ENCODE data around the gene RASEF.
"Not testable (repeated sequence)": the region's sequence is repeated elsewhere in the genome, so short reads cannot be mapped to it uniquely, and the experiment has no call there.

Gene RASEF

GRCh38 chr9:82940376-82940775 is 122.6 kb downstream of the RASEF start:
- no peak for TF ChIP-seq CTCF (IDR thresholded peaks at IDR 0.05; ENCODE audit: insufficient read depth, low read length, poor library complexity, severe bottlenecking)
- Histone ChIP-seq H4K20me1 (ENCODE audit: low read depth, low read length) (no peaks in the 10 kb centered on the region), H3K9me3 (ENCODE audit: insufficient read depth, low read length) (no peaks in the 10 kb centered on the region), H3K79me2 (ENCODE audit: insufficient read depth, low read length) (no peaks in the 10 kb centered on the region), H3K4me3 (ENCODE audit: insufficient read depth, low read length, poor library complexity, severe bottlenecking) (no peak overlapping the region), H3K36me3 (ENCODE audit: low read length) (no peaks in the 10 kb centered on the region), H3K9ac (ENCODE audit: low read length) (no peak overlapping the region), H3K4me2 (ENCODE audit: low read depth, low read length, poor library complexity, severe bottlenecking) (no peak overlapping the region), H3K9me2 (replicated peaks; ENCODE audit: insufficient read depth, low read length) (no peaks in the 10 kb centered on the region), H3K27ac (ENCODE audit: low read depth, low read length) (no peak overlapping the region), H2AFZ (ENCODE audit: low read depth, low read length, severe bottlenecking) (no peak overlapping the region), H3K27me3 (ENCODE audit: low read length) (no peaks in the 10 kb centered on the region), H3F3A (ENCODE audit: insufficient read depth) (no peaks in the 10 kb centered on the region)

GRCh38 chr9:82939451-82939850 is 123.5 kb downstream of the RASEF start:
- Histone ChIP-seq H3K79me2 (ENCODE audit: insufficient read depth, low read length) (no peaks in the 10 kb centered on the region), H4K20me1 (ENCODE audit: low read depth, low read length) (no peaks in the 10 kb centered on the region), H3K9ac (ENCODE audit: low read length) (no peak overlapping the region), H3K4me3 (ENCODE audit: insufficient read depth, low read length, poor library complexity, severe bottlenecking) (no peak overlapping the region), H3K9me3 (ENCODE audit: insufficient read depth, low read length) (no peaks in the 10 kb centered on the region), H3K9me2 (replicated peaks; ENCODE audit: insufficient read depth, low read length) (no peaks in the 10 kb centered on the region), H2AFZ (ENCODE audit: low read depth, low read length, severe bottlenecking) (no peak overlapping the region), H3K4me2 (ENCODE audit: low read depth, low read length, poor library complexity, severe bottlenecking) (no peak overlapping the region), H3K27me3 (ENCODE audit: low read length) (no peaks in the 10 kb centered on the region), H3K27ac (ENCODE audit: low read depth, low read length) (no peak overlapping the region), H3K36me3 (ENCODE audit: low read length) (no peaks in the 10 kb centered on the region), H3F3A (ENCODE audit: insufficient read depth) (no peaks in the 10 kb centered on the region)
- TF ChIP-seq EZH2phosphoT487 (conservative IDR thresholded peaks at IDR 0.05; ENCODE audit: low read length) = no peak
- TF ChIP-seq CTCF (IDR thresholded peaks at IDR 0.05; ENCODE audit: insufficient read depth, low read length, poor library complexity, severe bottlenecking) = no peak

- H3K27ac ChIP-seq (ENCODE audit: low read depth, low read length) = no peak overlapping the region
- H3K4me3 ChIP-seq (ENCODE audit: insufficient read depth, low read length, poor library complexity, severe bottlenecking) = no peak overlapping the region
- H3F3A ChIP-seq (ENCODE audit: insufficient read depth) = no peaks in the 10 kb centered on the region
- no peak for TF ChIP-seq EZH2phosphoT487 (conservative IDR thresholded peaks at IDR 0.05; ENCODE audit: low read length)
- no peak overlapping the region for H3K4me2 ChIP-seq (ENCODE audit: low read depth, low read length, poor library complexity, severe bottlenecking)
- H3K9ac ChIP-seq (ENCODE audit: low read length) = no peak overlapping the region
- H2AFZ ChIP-seq (ENCODE audit: low read depth, low read length, severe bottlenecking) = no peak overlapping the region
- no peaks in the 10 kb centered on the region for H3K79me2 ChIP-seq (ENCODE audit: insufficient read depth, low read length)
- no peaks in the 10 kb centered on the region for H3K9me2 ChIP-seq (replicated peaks; ENCODE audit: insufficient read depth, low read length)
- H3K27me3 ChIP-seq (ENCODE audit: low read length) = no peaks in the 10 kb centered on the region
- H3K9me3 ChIP-seq (ENCODE audit: insufficient read depth, low read length) = no peaks in the 10 kb centered on the region
- H3K36me3 ChIP-seq (ENCODE audit: low read length) = no peaks in the 10 kb centered on the region
- no peaks in the 10 kb centered on the region for H4K20me1 ChIP-seq (ENCODE audit: low read depth, low read length)
These were observed 124.3 kb downstream of the RASEF start for GRCh38 chr9:82938426-82939218.

- not testable (repeated sequence) for H3K9me2 ChIP-seq (replicated peaks; ENCODE audit: insufficient read depth, low read length); H2AFZ ChIP-seq (ENCODE audit: low read depth, low read length, severe bottlenecking); H3K36me3 ChIP-seq (ENCODE audit: low read length); H4K20me1 ChIP-seq (ENCODE audit: low read depth, low read length); H3K27ac ChIP-seq (ENCODE audit: low read depth, low read length); H3K4me2 ChIP-seq (ENCODE audit: low read depth, low read length, poor library complexity, severe bottlenecking); H3K4me3 ChIP-seq (ENCODE audit: insufficient read depth, low read length, poor library complexity, severe bottlenecking); H3K27me3 ChIP-seq (ENCODE audit: low read length); H3K9me3 ChIP-seq (ENCODE audit: insufficient read depth, low read length); H3K9ac ChIP-seq (ENCODE audit: low read length); H3K79me2 ChIP-seq (ENCODE audit: insufficient read depth, low read length); H3F3A ChIP-seq (ENCODE audit: insufficient read depth)
These were observed 126.4 kb downstream of the RASEF start for GRCh38 chr9:82936561-82936960.

Measured in SU-DHL-6 (cell line).